Panc1 (cell line): Measurements from ENCODE around the gene FYN.

ENCODE experiments used
- POLR2AphosphoS5 ChIP-seq: IDR thresholded peaks from 2 replicates; pipeline ENCODE4 v1.6.1; 2012; ENCODE audit warnings: mild to moderate bottlenecking, low read depth, low read length, moderate library complexity
- REST ChIP-seq, 2 experiments: IDR thresholded peaks; 2 replicates each; pipeline ENCODE4 v1.6.1; 2011 to 2012; ENCODE audit warnings: low read depth in 2 of 2, control low read depth in 1 of 2, low read length in 1 of 2, mild to moderate bottlenecking in 1 of 2, moderate library complexity in 1 of 2; ENCODE audit not compliant: insufficient read depth in 1 of 2
- SIN3A ChIP-seq: IDR thresholded peaks from 2 replicates; pipeline ENCODE4 v1.6.1; 2012; ENCODE audit warnings: low read depth, mild to moderate bottlenecking, low read length, moderate library complexity, borderline replicate concordance; ENCODE audit not compliant: insufficient read depth
- TF ChIP-seq, protein P1 (sequence below): fragments of 450-650 bp; IDR thresholded peaks from 2 replicates; pipeline ENCODE4 v1.5.1; 2017; ENCODE audit warnings: mild to moderate bottlenecking

DNA sequence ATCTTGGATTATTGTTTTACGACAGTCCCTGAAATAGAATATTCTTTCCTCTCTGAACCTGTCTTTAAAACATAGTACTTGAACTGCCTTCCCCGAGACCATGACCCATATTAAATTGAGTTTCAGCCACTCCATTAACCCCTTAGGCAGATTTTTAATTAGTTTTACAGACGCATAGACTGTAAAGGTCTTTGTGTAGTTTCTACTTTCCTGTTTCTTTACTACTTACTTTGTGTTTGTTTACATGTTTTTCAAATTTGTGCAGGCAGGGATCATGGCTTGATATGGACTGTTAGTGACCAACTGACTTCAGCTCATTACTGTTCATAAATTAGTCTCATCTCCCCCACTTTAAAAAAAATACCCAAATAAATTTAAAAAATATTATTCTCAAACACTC lies 53.8 kb downstream of the FYN start:
- TF ChIP-seq, protein P1, sequence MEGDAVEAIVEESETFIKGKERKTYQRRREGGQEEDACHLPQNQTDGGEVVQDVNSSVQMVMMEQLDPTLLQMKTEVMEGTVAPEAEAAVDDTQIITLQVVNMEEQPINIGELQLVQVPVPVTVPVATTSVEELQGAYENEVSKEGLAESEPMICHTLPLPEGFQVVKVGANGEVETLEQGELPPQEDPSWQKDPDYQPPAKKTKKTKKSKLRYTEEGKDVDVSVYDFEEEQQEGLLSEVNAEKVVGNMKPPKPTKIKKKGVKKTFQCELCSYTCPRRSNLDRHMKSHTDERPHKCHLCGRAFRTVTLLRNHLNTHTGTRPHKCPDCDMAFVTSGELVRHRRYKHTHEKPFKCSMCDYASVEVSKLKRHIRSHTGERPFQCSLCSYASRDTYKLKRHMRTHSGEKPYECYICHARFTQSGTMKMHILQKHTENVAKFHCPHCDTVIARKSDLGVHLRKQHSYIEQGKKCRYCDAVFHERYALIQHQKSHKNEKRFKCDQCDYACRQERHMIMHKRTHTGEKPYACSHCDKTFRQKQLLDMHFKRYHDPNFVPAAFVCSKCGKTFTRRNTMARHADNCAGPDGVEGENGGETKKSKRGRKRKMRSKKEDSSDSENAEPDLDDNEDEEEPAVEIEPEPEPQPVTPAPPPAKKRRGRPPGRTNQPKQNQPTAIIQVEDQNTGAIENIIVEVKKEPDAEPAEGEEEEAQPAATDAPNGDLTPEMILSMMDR = no peak
- TF ChIP-seq POLR2AphosphoS5 (no peak), SIN3A (no peak), REST (IDR thresholded peaks at IDR 0.05; ENCODE audit: insufficient read depth in 1 of 2, low read depth in 2 of 2, low read length in 1 of 2) (no peak)
